Measurements from ENCODE around the gene CXorf65. TPM values are rescaled to one million over a fixed set of nuclear protein-coding genes. Genes with fewer than 3 reads are reported as not detected.
A peak's percentile ranks its signal among the peaks of the same experiment; 100 is the strongest.

CXorf65 gene
- total and polyA plus RNA-seq, 4 experiments from 2014 or later, result 3.1 to 51.6 (median 26.2) TPM

DNA sequence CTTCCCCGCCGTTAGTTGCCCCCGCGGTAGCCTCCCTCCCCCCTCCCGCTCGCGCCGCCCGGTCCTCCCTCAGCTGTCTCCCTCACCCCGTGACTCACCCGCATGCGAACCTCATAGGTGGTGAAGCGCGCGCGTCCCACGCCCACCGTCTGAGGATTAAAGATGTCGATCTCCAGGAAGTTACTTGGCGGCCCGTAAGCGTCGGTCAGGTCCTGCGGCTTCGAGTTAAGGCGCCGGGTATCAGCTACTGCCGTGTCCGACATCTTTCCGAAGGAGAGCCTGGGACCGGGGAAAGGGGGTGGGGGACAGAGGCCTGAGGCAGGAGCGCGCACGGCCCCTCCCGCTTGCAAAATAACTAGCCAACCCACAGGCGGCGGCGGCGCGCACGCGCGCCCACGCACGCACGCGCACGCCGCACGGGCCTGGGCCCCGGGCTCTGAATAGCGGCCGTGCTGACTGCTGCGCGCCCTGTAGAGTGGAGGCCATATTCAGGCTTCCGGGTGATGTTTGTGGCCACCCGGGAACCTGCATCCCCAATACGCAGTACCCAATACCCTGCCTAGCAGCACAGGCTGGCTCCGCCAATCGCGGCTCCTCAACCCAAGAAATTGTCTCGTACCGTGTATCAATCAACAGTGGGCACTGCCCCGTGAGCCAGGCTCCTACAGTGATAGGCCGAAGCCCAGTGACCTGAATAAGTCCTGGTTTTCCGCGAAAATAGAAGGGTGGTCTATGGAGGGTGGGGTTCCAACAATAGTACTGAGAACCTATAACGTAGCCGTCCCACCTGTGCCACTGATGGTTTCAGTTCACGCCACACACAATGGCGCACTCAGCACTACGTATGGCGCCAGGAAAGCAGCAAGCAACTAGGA lies 38.3 kb downstream of the CXorf65 start, which contains the start of gene SNX12:
Gene SNX12, minus strand, starts transcription at position 291 of the 875 bp plus-strand sequence. Its CDS starts 28 bp downstream, at position 263.
- DNase-seq, result peak; percentile 88 to 93 (median 91)
- intact Hi-C loops (cut with micrococcal nuclease), result loop anchor here (1.0 kb wide), 6 partner anchors 27 to 298 kb away; partner anchors contain the start of genes FOXO4, IL2RG, NONO and TAF1
- Mint-ChIP-seq H3K27me3 (no peaks in the 10 kb centered on the region), H3K4me1 (peaks cover 2 to 33% (median 14%) of the 10 kb centered on the region in 4 donors), H3K27ac (peak within 1 kb of the TSS; percentile 93 to 98 (median 97)), H3K36me3 (peaks cover 0 to 18% of the 10 kb centered on the region in 2 donors), H3K4me3 (peak within 1 kb of the TSS; percentile 88 to 97 (median 93)), H3K9me3 (no peaks in the 10 kb centered on the region)
- POLR2A ChIA-PET (ENCODE audit: partially characterized antibody), result interaction anchor here (0.6 to 1.9 kb wide), 16 partner anchors 9 to 616 kb away, joined by 3 to 14 read pairs (median 4); partner anchors contain the start of genes FOXO4, IL2RG, MED12 and NONO
- Histone ChIP-seq H3K27me3 (ENCODE audit: insufficient read depth, low read length) (no peaks in the 10 kb centered on the region), H3K4me1 (ENCODE audit: insufficient read depth, low read length) (peaks cover 16% of the 10 kb centered on the region), H3K36me3 (ENCODE audit: insufficient read depth, low read length) (no peaks in the 10 kb centered on the region), H3K27ac (ENCODE audit: low read depth, low read length) (peak within 1 kb of the TSS; percentile 84), H3K4me3 (ENCODE audit: low read length in 2 of 2) (peak within 1 kb of the TSS; percentile 53 to 69), H3K9me3 (ENCODE audit: control insufficient read depth in 1 of 2, low read length in 2 of 2) (no peaks in the 10 kb centered on the region)
- CTCF ChIA-PET (ENCODE audit: partially characterized antibody), result no interaction called here

DNA sequence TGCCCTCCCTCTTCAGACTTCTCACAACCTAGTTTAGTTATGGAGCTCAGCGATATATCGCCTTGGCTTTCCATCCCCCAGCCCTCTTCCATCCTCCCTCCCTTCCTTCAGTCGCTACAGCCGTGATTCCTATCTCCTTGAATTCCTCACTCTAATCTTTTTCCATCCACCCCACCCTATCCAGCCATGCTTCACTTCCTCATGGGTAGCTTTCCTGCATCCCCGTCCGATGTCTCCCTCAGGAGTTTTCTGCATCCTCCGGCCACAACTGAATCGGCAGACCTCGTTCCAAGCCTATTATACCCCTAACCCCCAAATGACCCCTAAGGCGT lies 38.9 kb downstream of the CXorf65 start:
- Mint-ChIP-seq H3K27ac (peak overlapping the region; percentile 93 to 98 (median 96)), H3K36me3 (peaks cover 0 to 21% of the 10 kb centered on the region in 2 donors), H3K4me1 (peaks cover 2 to 33% (median 14%) of the 10 kb centered on the region in 4 donors), H3K27me3 (no peaks in the 10 kb centered on the region), H3K9me3 (no peaks in the 10 kb centered on the region), H3K4me3 (peak overlapping the region; percentile 86 to 97 (median 93))
- Histone ChIP-seq H3K9me3 (ENCODE audit: control insufficient read depth in 1 of 2, low read length in 2 of 2) (no peaks in the 10 kb centered on the region), H3K27me3 (ENCODE audit: insufficient read depth, low read length) (no peaks in the 10 kb centered on the region), H3K4me3 (ENCODE audit: low read length in 2 of 2) (peak overlapping the region; percentile 53 to 69), H3K27ac (ENCODE audit: low read depth, low read length) (peak overlapping the region; percentile 84), H3K36me3 (ENCODE audit: insufficient read depth, low read length) (peaks cover 3% of the 10 kb centered on the region), H3K4me1 (ENCODE audit: insufficient read depth, low read length) (peaks cover 16% of the 10 kb centered on the region)
- ChIA-PET POLR2A (ENCODE audit: partially characterized antibody) (interaction anchor here (0.6 to 1.9 kb wide), 16 partner anchors 9 to 616 kb away, joined by 3 to 14 read pairs (median 4); partner anchors contain the start of genes FOXO4, IL2RG, MED12 and NONO), CTCF (ENCODE audit: partially characterized antibody) (no interaction called here)
- intact Hi-C loops (cut with micrococcal nuclease), result loop anchor here (1.0 kb wide), 6 partner anchors 28 to 299 kb away; partner anchors contain the start of genes FOXO4, IL2RG, NONO and TAF1
- peak in 2 of 5 donors; percentile 2 to 3 for DNase-seq

GRCh38 chrX:71067089-71067488 lies 39.5 kb downstream of the CXorf65 start:
- peaks cover 2 to 33% (median 15%) of the 10 kb centered on the region in 4 donors for H3K4me1 Mint-ChIP-seq
- no peak for DNase-seq
- H3K27me3 Mint-ChIP-seq, result no peaks in the 10 kb centered on the region
- no peaks in the 10 kb centered on the region for H3K9me3 Mint-ChIP-seq
- peak overlapping the region; percentile 74 to 98 (median 96) for H3K27ac Mint-ChIP-seq
- Histone ChIP-seq H3K4me3 (ENCODE audit: low read length in 2 of 2) (peak overlapping the region; percentile 53 to 69), H3K27ac (ENCODE audit: low read depth, low read length) (peak overlapping the region; percentile 84), H3K36me3 (ENCODE audit: insufficient read depth, low read length) (peaks cover 5% of the 10 kb centered on the region), H3K4me1 (ENCODE audit: insufficient read depth, low read length) (peaks cover 16% of the 10 kb centered on the region), H3K9me3 (ENCODE audit: control insufficient read depth in 1 of 2, low read length in 2 of 2) (no peaks in the 10 kb centered on the region), H3K27me3 (ENCODE audit: insufficient read depth, low read length) (no peaks in the 10 kb centered on the region)
- intact Hi-C loops (cut with micrococcal nuclease), result no loop called here
- POLR2A ChIA-PET (ENCODE audit: partially characterized antibody), result interaction anchor here (1.0 to 1.9 kb wide), 11 partner anchors 8 to 615 kb away, joined by 3 to 14 read pairs (median 4); partner anchors contain the start of genes FOXO4, IL2RG, MED12 and NONO
- H3K4me3 Mint-ChIP-seq, result peak overlapping the region; percentile 86 to 97 (median 93)
- CTCF ChIA-PET (ENCODE audit: partially characterized antibody), result no interaction called here
- peaks cover 0 to 23% of the 10 kb centered on the region in 2 donors for H3K36me3 Mint-ChIP-seq

DNA sequence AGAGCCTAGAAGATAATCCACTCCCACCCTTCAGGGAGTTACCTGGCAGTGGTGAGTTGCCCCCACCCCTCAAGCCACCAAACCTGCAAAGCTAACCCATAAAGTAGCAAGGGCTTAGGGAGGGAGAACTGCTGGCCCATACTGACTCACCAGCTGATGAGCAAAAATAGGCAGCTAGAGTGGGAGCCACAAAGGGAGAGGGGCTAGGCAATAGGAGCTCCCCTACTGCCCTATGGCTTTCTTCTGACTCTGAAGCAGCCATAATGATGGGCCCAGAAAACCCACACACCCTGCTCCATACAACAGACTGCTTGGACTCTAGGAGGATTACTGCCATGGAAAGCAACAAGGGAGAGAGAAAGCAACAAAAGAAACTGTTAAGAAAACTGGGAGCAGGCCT lies 46.4 kb downstream of the CXorf65 start:
- H3K36me3 ChIP-seq (ENCODE audit: insufficient read depth, low read length), result peaks cover 19% of the 10 kb centered on the region
- POLR2A ChIA-PET (ENCODE audit: partially characterized antibody), result interaction anchor here (2.4 kb wide), 1 partner anchor 8 kb away, joined by 8 read pairs; the partner anchor contains the start of gene SNX12
- intact Hi-C loops (cut with micrococcal nuclease), result no loop called here
- no peaks in the 10 kb centered on the region for H3K27me3 ChIP-seq (ENCODE audit: insufficient read depth, low read length)
- H3K9me3 ChIP-seq (ENCODE audit: control insufficient read depth in 1 of 2, low read length in 2 of 2), result no peaks in the 10 kb centered on the region
- H3K4me1 Mint-ChIP-seq, result peaks cover 24 to 47% (median 41%) of the 10 kb centered on the region in 4 donors
- H3K27ac Mint-ChIP-seq, result peak overlapping the region in 1 of 7 donors; percentile 65
- no peaks in the 10 kb centered on the region for H3K9me3 Mint-ChIP-seq
- no peak for DNase-seq
- H3K27ac ChIP-seq (ENCODE audit: low read depth, low read length), result no peak overlapping the region
- CTCF ChIA-PET (ENCODE audit: partially characterized antibody), result no interaction called here
- peaks cover 10 to 41% of the 10 kb centered on the region in 2 donors for H3K36me3 Mint-ChIP-seq
- H3K4me3 ChIP-seq (ENCODE audit: low read length in 2 of 2), result no peak overlapping the region
- H3K27me3 Mint-ChIP-seq, result no peaks in the 10 kb centered on the region
- H3K4me3 Mint-ChIP-seq, result no peak overlapping the region
- peaks cover 30% of the 10 kb centered on the region for H3K4me1 ChIP-seq (ENCODE audit: insufficient read depth, low read length)

DNA sequence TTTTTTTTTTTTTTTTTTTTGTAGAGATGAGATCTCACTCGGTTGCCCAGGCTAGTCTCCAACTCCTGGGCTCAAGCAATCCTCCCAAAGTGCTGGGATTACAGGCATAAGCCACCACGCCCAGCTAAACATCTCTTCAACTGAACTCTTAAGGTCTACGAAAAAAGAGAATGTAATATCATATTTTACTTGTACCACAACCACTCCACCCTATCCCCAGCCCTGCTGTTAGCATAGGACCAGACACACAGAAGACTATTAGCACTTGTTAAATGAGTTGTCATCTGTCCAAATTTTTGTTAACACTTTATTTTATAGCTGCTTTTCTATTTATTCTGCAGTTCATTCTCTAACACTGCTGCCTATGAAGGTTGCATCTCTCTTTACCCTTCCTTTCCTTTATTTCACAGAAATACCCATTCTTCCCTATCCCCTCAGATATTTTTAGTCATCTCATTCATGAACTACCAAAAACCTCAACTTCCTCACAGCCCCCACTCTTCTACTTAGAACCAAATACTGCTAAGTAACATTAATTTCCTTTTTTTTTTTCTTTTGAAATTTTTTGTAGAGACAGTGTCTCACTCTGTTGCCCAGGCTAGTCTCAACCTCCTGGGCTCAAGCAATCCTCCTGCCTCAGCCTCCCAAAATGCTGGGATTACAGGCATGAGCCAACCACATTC lies 48.6 kb downstream of the CXorf65 start:
- no peak for DNase-seq
- no peak overlapping the region for H3K4me3 ChIP-seq (ENCODE audit: low read length in 2 of 2)
- H3K9me3 ChIP-seq (ENCODE audit: control insufficient read depth in 1 of 2, low read length in 2 of 2), result no peaks in the 10 kb centered on the region
- intact Hi-C loops (cut with micrococcal nuclease), result no loop called here
- H3K27ac ChIP-seq (ENCODE audit: low read depth, low read length), result no peak overlapping the region
- CTCF ChIA-PET (ENCODE audit: partially characterized antibody), result interaction anchor here (0.5 kb wide), 1 partner anchor 627 kb away, joined by 4 read pairs; no protein-coding TSS in a partner anchor
- Mint-ChIP-seq H3K4me3 (peak overlapping the region in 4 of 8 donors; percentile 17 to 35 (median 28)), H3K27me3 (no peaks in the 10 kb centered on the region), H3K9me3 (no peaks in the 10 kb centered on the region), H3K27ac (peak overlapping the region in 6 of 7 donors; percentile 0 to 81 (median 18)), H3K36me3 (peaks cover 10 to 35% of the 10 kb centered on the region in 2 donors), H3K4me1 (peaks cover 26 to 38% (median 34%) of the 10 kb centered on the region in 4 donors)
- no peaks in the 10 kb centered on the region for H3K27me3 ChIP-seq (ENCODE audit: insufficient read depth, low read length)
- POLR2A ChIA-PET (ENCODE audit: partially characterized antibody), result interaction anchor here (0.7 to 2.4 kb wide), 3 partner anchors 10 to 124 kb away, joined by 3 to 8 read pairs (median 3); partner anchors contain the start of gene SNX12
- H3K4me1 ChIP-seq (ENCODE audit: insufficient read depth, low read length), result peaks cover 30% of the 10 kb centered on the region
- H3K36me3 ChIP-seq (ENCODE audit: insufficient read depth, low read length), result peaks cover 19% of the 10 kb centered on the region

DNA sequence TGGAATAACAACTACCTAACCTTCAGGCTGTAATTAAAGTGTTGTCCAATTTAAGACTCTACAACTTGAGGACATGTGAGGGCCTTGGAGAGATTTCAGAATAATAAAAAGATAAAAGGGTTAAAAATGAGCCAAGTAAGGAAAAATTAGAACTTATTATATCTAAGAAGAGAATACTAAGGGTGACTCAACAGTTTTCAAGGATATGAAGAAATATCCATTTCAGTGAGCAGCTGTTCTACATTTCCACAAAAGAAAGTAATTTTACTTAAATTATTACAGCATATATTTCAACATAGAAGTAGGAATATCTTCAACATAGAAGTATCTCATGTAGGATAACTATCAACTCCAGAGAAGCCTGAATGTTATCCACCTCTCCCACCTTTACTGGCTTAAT lies 49.7 kb downstream of the CXorf65 start:
- no peak overlapping the region for H3K4me3 ChIP-seq (ENCODE audit: low read length in 2 of 2)
- H3K4me1 ChIP-seq (ENCODE audit: insufficient read depth, low read length), result peaks cover 30% of the 10 kb centered on the region
- H3K27ac ChIP-seq (ENCODE audit: low read depth, low read length), result no peak overlapping the region
- no peaks in the 10 kb centered on the region for H3K27me3 Mint-ChIP-seq
- ChIA-PET CTCF (ENCODE audit: partially characterized antibody) (no interaction called here), POLR2A (ENCODE audit: partially characterized antibody) (interaction anchor here (1.4 kb wide), 1 partner anchor 49 kb away, joined by 3 read pairs; no protein-coding TSS in a partner anchor)
- H3K36me3 Mint-ChIP-seq, result peaks cover 14 to 30% of the 10 kb centered on the region in 2 donors
- H3K9me3 Mint-ChIP-seq, result no peaks in the 10 kb centered on the region
- DNase-seq, result no peak
- peaks cover 26 to 38% (median 32%) of the 10 kb centered on the region in 4 donors for H3K4me1 Mint-ChIP-seq
- intact Hi-C loops (cut with micrococcal nuclease), result no loop called here
- peak overlapping the region in 3 of 7 donors; percentile 57 to 74 (median 66) for H3K27ac Mint-ChIP-seq
- no peaks in the 10 kb centered on the region for H3K9me3 ChIP-seq (ENCODE audit: control insufficient read depth in 1 of 2, low read length in 2 of 2)
- H3K4me3 Mint-ChIP-seq, result peak overlapping the region in 2 of 8 donors; percentile 15 to 67
- peaks cover 13% of the 10 kb centered on the region for H3K36me3 ChIP-seq (ENCODE audit: insufficient read depth, low read length)
- H3K27me3 ChIP-seq (ENCODE audit: insufficient read depth, low read length), result no peaks in the 10 kb centered on the region

All from CD4-positive, alpha-beta memory T cell (primary cell).